SK-N-SH (cell line): ENCODE measurements around the gene NOX3. TPM values are rescaled to one million over a fixed set of nuclear protein-coding genes. Genes with fewer than 3 reads are reported as not detected.

Source experiments
- CTCF ChIA-PET: fragments of 300-600, 350-600 bp; formaldehyde crosslinking; extraction: SDS; loops from one replicate; lab custom pipeline; 2021; lab: Yijun Ruan, JAX
- POLR2A ChIA-PET: fragments of 350-600 bp; sonication (Branson Sonifier 250); formaldehyde crosslinking; extraction: SDS; loops from one replicate; lab custom pipeline; 2020; ENCODE audit warnings: antibody characterized with exemption, inconsistent platforms; lab: Yijun Ruan, JAX
- DNase-seq: peaks from one replicate; pipeline ENCODE4 v3.0.0; 2012
- H2AFZ ChIP-seq: fragments of 200-600 bp; sonication (generic); 2 replicates; pipeline ENCODE4 v1.8.1; 2016; ENCODE audit warnings: antibody characterized with exemption, mild to moderate bottlenecking, low read depth
- H3F3A ChIP-seq: fragments of 200-600 bp; sonication (generic); replicated peaks from 2 replicates; pipeline ENCODE3; 2016; ENCODE audit warnings: antibody characterized with exemption, mild to moderate bottlenecking; ENCODE audit not compliant: insufficient read depth
- H3K27ac ChIP-seq, 2 experiments: fragments of 200-500 bp in 1 of 2; fragments of 200-600 bp in 1 of 2; sonication (Bioruptor generic) in 1 of 2; sonication (generic), shearing (Covaris generic) in 1 of 2; 2 replicates each; pipeline versions ENCODE4 v1.5.1 to v1.6.1; 2014 to 2016; ENCODE audit warnings: low read depth in 2 of 2, inconsistent platforms in 1 of 2, low read length in 1 of 2, mild to moderate bottlenecking in 1 of 2, mixed read lengths in 1 of 2
- H3K27me3 ChIP-seq: fragments of 200-600 bp; sonication (generic), shearing (Covaris generic); 2 replicates; pipeline ENCODE4 v1.6.1; 2016; ENCODE audit warnings: mixed run types; ENCODE audit not compliant: insufficient read depth
- H3K36me3 ChIP-seq, 2 experiments: fragments of 200-500 bp in 1 of 2; fragments of 200-600 bp in 1 of 2; sonication (Bioruptor generic) in 1 of 2; sonication (generic) in 1 of 2; replicated peaks in 1 of 2; 2 replicates each; pipeline versions ENCODE3 to v1.5.1; 2014 to 2016; ENCODE audit warnings: low read length in 1 of 2, mild to moderate bottlenecking in 1 of 2; ENCODE audit not compliant: insufficient read depth in 2 of 2, control insufficient read depth in 1 of 2
- H3K4me1 ChIP-seq, 2 experiments: fragments of 200-500 bp in 1 of 2; fragments of 200-600 bp in 1 of 2; sonication (Bioruptor generic) in 1 of 2; sonication (generic), shearing (Covaris generic) in 1 of 2; 2 replicates each; pipeline versions ENCODE4 v1.5.1 to v1.6.1; 2014 to 2016; ENCODE audit warnings: low read depth in 1 of 2, low read length in 1 of 2, mixed run types in 1 of 2; ENCODE audit not compliant: insufficient read depth in 2 of 2, control insufficient read depth in 1 of 2
- H3K4me2 ChIP-seq: fragments of 200-600 bp; sonication (generic), shearing (Covaris generic); 2 replicates; pipeline ENCODE4 v1.6.1; 2017; ENCODE audit warnings: mixed run types
- H3K4me3 ChIP-seq, 2 experiments: fragments of 200-500 bp in 1 of 2; fragments of 200-600 bp in 1 of 2; sonication (Bioruptor generic) in 1 of 2; sonication (generic), shearing (Covaris generic) in 1 of 2; 2 replicates each; pipeline versions ENCODE4 v1.5.1 to v1.8.1; 2014 to 2016; ENCODE audit warnings: low read depth in 2 of 2, inconsistent platforms in 1 of 2, low read length in 1 of 2, mild to moderate bottlenecking in 1 of 2, mixed read lengths in 1 of 2, moderate library complexity in 1 of 2
- H3K79me2 ChIP-seq: fragments of 200-600 bp; sonication (generic); 2 replicates; pipeline ENCODE4 v1.8.1; 2017; ENCODE audit warnings: mild to moderate bottlenecking; ENCODE audit not compliant: insufficient read depth
- H3K9ac ChIP-seq: fragments of 200-600 bp; sonication (generic); 2 replicates; pipeline ENCODE4 v1.6.1; 2017; ENCODE audit warnings: mixed run types
- H3K9me2 ChIP-seq: fragments of 200-600 bp; sonication (generic); 2 replicates; pipeline ENCODE4 v1.6.1; 2017; ENCODE audit warnings: mixed run types
- H3K9me3 ChIP-seq: fragments of 200-600 bp; sonication (generic); 2 replicates; pipeline ENCODE4 v1.6.1; 2017; ENCODE audit warnings: mixed run types, mild to moderate bottlenecking, moderate library complexity
- H4K20me1 ChIP-seq: fragments of 200-600 bp; sonication (generic); 2 replicates; pipeline ENCODE4 v1.6.1; 2017; ENCODE audit warnings: mild to moderate bottlenecking, mixed run types; ENCODE audit not compliant: insufficient read depth
- CHD2 ChIP-seq: fragments of 150-350 bp; IDR thresholded peaks from 2 replicates; pipeline ENCODE4 v1.6.1; 2018; ENCODE audit warnings: low read length; ENCODE audit not compliant: partially characterized antibody
- ELF1 ChIP-seq: IDR thresholded peaks from 2 replicates; pipeline ENCODE4 v1.4.0; 2012
- EP300 ChIP-seq, 2 experiments: IDR thresholded peaks; 2 replicates each; pipeline versions ENCODE4 v1.4.0 to v1.6.1; 2012; ENCODE audit warnings: borderline replicate concordance in 1 of 2, low read depth in 1 of 2, low read length in 1 of 2
- EZH2phosphoT487 ChIP-seq: fragments of 200-600 bp; sonication (generic); IDR thresholded peaks from 2 replicates; pipeline ENCODE4 v1.6.1; 2017; ENCODE audit warnings: low read depth, mixed run types, mild to moderate bottlenecking, antibody characterized with exemption, moderate library complexity, borderline replicate concordance
- FOSL2 ChIP-seq: IDR thresholded peaks from 2 replicates; pipeline ENCODE4 v1.4.0; 2012; ENCODE audit warnings: low read depth, mild to moderate bottlenecking, moderate library complexity, borderline replicate concordance
- FOXJ3 ChIP-seq: sonication (generic); formaldehyde crosslinking; IDR thresholded peaks from 2 replicates; pipeline ENCODE4 v1.5.1; 2020; ENCODE audit warnings: mild to moderate bottlenecking, missing genetic modification reagents
- GATA2 ChIP-seq: sonication (generic); formaldehyde crosslinking; IDR thresholded peaks from 2 replicates; pipeline ENCODE4 v1.5.0; 2020; ENCODE audit warnings: mild to moderate bottlenecking, missing genetic modification reagents
- MEF2A ChIP-seq: IDR thresholded peaks from 2 replicates; pipeline ENCODE4 v1.4.0; 2012; ENCODE audit warnings: low read depth, borderline replicate concordance
- NRF1 ChIP-seq: IDR thresholded peaks from 2 replicates; pipeline ENCODE4 v1.6.1; 2012; ENCODE audit warnings: low read depth, mild to moderate bottlenecking, low read length
- POLR2AphosphoS5 ChIP-seq: IDR thresholded peaks from 2 replicates; pipeline ENCODE4 v1.6.1; 2012; ENCODE audit warnings: low read depth, low read length
- RXRA ChIP-seq: IDR thresholded peaks from 2 replicates; pipeline ENCODE4 v1.4.0; 2012; ENCODE audit warnings: low read depth, mild to moderate bottlenecking, borderline replicate concordance
- SIN3A ChIP-seq: IDR thresholded peaks from 2 replicates; pipeline ENCODE4 v1.6.1; 2012; ENCODE audit warnings: low read depth, mild to moderate bottlenecking, low read length, moderate library complexity, borderline replicate concordance
- SMC3 ChIP-seq: IDR thresholded peaks from 2 replicates; pipeline ENCODE4 v1.6.1; 2012; ENCODE audit warnings: low read depth, low read length, improper control_type of control experiment
- TCF12 ChIP-seq: IDR thresholded peaks from 2 replicates; pipeline ENCODE4 v1.4.0; 2012
- TEAD4 ChIP-seq: IDR thresholded peaks from 2 replicates; pipeline ENCODE4 v1.4.0; 2012; ENCODE audit warnings: mild to moderate bottlenecking, borderline replicate concordance; ENCODE audit not compliant: insufficient read depth
- WGBS: methylation state at CpG from one replicate; pipeline ENCODE4 v1.1.6; 2017; ENCODE audit warnings: low lambda C conversion rate; 5-methylcytosine and 5-hydroxymethylcytosine counted together
- polyA plus RNA-seq, 3 experiments: library from polyadenylated mRNA; depleted of rRNA; stranded (reverse); fragments of >200 nt; gene quantifications; 2 replicates each; pipeline ENCODE4 v1.2.3, GENCODE V29; 2012
- TF ChIP-seq, protein P1 (sequence below): IDR thresholded peaks from 2 replicates; pipeline ENCODE4 v1.6.1; 2012; ENCODE audit warnings: mild to moderate bottlenecking, low read depth, low read length, moderate library complexity
- TF ChIP-seq, protein P2 (sequence below): fragments of 150-350 bp; IDR thresholded peaks from 2 replicates; pipeline ENCODE4 v1.6.1; 2016; ENCODE audit warnings: mild to moderate bottlenecking, low read depth, low read length
- TF ChIP-seq, protein P3 (sequence below): fragments of 200-600 bp; sonication (generic); IDR thresholded peaks from 2 replicates; pipeline ENCODE4 v1.6.1; 2017; ENCODE audit warnings: antibody characterized with exemption, mild to moderate bottlenecking, moderate library complexity
- TF ChIP-seq, protein P4 (sequence below): IDR thresholded peaks from 2 replicates; pipeline ENCODE4 v1.4.0; 2012; ENCODE audit warnings: low read depth, borderline replicate concordance

Gene NOX3
- polyA plus RNA-seq, 1 of the 3 experiments (the other 2 are of a cell fraction), result 0.02 TPM

DNA sequence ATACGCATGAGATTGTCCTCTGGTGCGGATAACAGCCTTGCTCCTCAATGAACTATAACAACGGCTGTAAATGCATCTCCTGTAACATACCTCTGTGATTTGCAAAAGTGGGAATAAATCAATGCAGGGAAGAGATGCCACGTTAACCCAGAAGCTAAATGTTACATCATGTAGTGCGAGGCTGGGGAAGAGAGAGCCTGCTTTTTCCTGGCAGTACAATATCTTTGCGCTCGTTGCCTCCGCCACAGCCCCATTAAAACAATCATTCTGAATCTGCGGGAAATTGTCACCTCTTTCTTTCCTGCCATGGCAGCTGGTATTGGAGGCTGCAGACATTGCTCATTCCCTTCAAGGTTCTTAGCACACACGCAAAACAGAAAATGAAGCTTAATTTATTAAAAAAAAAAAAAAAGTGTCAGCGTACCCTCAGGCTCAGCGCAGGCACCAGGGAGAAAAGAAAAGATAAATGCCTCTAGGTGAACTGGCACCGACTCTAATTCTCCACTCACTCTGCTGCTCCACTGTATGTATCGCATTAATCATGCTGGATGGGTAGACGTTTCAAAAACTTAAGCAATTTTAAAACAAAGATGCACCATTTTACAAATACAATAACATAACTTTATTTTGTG, 71.2 kb downstream of the NOX3 start:
- H3K79me2 ChIP-seq, result no peaks in the 10 kb centered on the region
- H3K9me3 ChIP-seq, result no peaks in the 10 kb centered on the region
- TF ChIP-seq, protein P1, sequence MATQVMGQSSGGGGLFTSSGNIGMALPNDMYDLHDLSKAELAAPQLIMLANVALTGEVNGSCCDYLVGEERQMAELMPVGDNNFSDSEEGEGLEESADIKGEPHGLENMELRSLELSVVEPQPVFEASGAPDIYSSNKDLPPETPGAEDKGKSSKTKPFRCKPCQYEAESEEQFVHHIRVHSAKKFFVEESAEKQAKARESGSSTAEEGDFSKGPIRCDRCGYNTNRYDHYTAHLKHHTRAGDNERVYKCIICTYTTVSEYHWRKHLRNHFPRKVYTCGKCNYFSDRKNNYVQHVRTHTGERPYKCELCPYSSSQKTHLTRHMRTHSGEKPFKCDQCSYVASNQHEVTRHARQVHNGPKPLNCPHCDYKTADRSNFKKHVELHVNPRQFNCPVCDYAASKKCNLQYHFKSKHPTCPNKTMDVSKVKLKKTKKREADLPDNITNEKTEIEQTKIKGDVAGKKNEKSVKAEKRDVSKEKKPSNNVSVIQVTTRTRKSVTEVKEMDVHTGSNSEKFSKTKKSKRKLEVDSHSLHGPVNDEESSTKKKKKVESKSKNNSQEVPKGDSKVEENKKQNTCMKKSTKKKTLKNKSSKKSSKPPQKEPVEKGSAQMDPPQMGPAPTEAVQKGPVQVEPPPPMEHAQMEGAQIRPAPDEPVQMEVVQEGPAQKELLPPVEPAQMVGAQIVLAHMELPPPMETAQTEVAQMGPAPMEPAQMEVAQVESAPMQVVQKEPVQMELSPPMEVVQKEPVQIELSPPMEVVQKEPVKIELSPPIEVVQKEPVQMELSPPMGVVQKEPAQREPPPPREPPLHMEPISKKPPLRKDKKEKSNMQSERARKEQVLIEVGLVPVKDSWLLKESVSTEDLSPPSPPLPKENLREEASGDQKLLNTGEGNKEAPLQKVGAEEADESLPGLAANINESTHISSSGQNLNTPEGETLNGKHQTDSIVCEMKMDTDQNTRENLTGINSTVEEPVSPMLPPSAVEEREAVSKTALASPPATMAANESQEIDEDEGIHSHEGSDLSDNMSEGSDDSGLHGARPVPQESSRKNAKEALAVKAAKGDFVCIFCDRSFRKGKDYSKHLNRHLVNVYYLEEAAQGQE, result no peak
- no peak for TF ChIP-seq GATA2 (CRISPR knock-in tag)
- TF ChIP-seq, protein P2, sequence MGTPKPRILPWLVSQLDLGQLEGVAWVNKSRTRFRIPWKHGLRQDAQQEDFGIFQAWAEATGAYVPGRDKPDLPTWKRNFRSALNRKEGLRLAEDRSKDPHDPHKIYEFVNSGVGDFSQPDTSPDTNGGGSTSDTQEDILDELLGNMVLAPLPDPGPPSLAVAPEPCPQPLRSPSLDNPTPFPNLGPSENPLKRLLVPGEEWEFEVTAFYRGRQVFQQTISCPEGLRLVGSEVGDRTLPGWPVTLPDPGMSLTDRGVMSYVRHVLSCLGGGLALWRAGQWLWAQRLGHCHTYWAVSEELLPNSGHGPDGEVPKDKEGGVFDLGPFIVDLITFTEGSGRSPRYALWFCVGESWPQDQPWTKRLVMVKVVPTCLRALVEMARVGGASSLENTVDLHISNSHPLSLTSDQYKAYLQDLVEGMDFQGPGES, result no peak
- TF ChIP-seq ELF1, result no peak
- no peak for TF ChIP-seq NRF1
- TF ChIP-seq, protein P3, sequence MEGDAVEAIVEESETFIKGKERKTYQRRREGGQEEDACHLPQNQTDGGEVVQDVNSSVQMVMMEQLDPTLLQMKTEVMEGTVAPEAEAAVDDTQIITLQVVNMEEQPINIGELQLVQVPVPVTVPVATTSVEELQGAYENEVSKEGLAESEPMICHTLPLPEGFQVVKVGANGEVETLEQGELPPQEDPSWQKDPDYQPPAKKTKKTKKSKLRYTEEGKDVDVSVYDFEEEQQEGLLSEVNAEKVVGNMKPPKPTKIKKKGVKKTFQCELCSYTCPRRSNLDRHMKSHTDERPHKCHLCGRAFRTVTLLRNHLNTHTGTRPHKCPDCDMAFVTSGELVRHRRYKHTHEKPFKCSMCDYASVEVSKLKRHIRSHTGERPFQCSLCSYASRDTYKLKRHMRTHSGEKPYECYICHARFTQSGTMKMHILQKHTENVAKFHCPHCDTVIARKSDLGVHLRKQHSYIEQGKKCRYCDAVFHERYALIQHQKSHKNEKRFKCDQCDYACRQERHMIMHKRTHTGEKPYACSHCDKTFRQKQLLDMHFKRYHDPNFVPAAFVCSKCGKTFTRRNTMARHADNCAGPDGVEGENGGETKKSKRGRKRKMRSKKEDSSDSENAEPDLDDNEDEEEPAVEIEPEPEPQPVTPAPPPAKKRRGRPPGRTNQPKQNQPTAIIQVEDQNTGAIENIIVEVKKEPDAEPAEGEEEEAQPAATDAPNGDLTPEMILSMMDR, result no peak
- TF ChIP-seq FOSL2, result no peak
- TF ChIP-seq EZH2phosphoT487, result no peak
- no peak for TF ChIP-seq MEF2A
- TF ChIP-seq POLR2AphosphoS5, result no peak
- TF ChIP-seq FOXJ3, result no peak
- TF ChIP-seq TCF12, result no peak
- no peak for TF ChIP-seq SIN3A
- TF ChIP-seq EP300 (IDR thresholded peaks at IDR 0.05; ENCODE audit: borderline replicate concordance in 1 of 2, low read depth in 1 of 2, low read length in 1 of 2), result no peak
- no peak for TF ChIP-seq TEAD4
- TF ChIP-seq, protein P4, sequence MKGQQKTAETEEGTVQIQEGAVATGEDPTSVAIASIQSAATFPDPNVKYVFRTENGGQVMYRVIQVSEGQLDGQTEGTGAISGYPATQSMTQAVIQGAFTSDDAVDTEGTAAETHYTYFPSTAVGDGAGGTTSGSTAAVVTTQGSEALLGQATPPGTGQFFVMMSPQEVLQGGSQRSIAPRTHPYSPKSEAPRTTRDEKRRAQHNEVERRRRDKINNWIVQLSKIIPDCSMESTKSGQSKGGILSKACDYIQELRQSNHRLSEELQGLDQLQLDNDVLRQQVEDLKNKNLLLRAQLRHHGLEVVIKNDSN, result no peak
- TF ChIP-seq CHD2, result no peak
- no peak for TF ChIP-seq SMC3
- TF ChIP-seq RXRA, result no peak
- TF ChIP-seq, all 33 proteins: peak for 0
- CTCF ChIA-PET, result interaction anchor here (0.8 to 1.2 kb wide), 2 partner anchors 9 to 125 kb away, joined by 4 read pairs; no protein-coding TSS in a partner anchor
- no peak overlapping the region for H2AFZ ChIP-seq
- H3K9me2 ChIP-seq, result no peaks in the 10 kb centered on the region
- no peak overlapping the region for H3K9ac ChIP-seq
- WGBS, result 87% methylated on average over 15 of the region's 15 CpGs
- H3K36me3 ChIP-seq, result no peaks in the 10 kb centered on the region
- no peak overlapping the region for H3K4me2 ChIP-seq
- H3F3A ChIP-seq, result no peaks in the 10 kb centered on the region
- DNase-seq, result no peak
- H3K4me3 ChIP-seq, result no peak overlapping the region
- H3K27ac ChIP-seq, result no peak overlapping the region
- H4K20me1 ChIP-seq, result no peaks in the 10 kb centered on the region
- H3K27me3 ChIP-seq, result no peaks in the 10 kb centered on the region
- POLR2A ChIA-PET, result no interaction called here
- peaks cover 0 to 2% of the 10 kb centered on the region in 2 experiments; a peak in 1 of 4 replicates for H3K4me1 ChIP-seq
